Tibial nerve (tissue), 3 donors: ENCODE results near the gene PEAK3.

Experiments used
- EP300 ChIP-seq, 2 donors: sonication (generic); formaldehyde crosslinking; IDR thresholded peaks; one replicate each; pipeline ENCODE4 v1.6.1; 2017; ENCODE audit warnings: antibody characterized with exemption in 2 of 2, mild to moderate bottlenecking in 1 of 2
- POLR2A ChIP-seq, 2 donors: fragments of 450-650 bp; IDR thresholded peaks; one replicate each; pipeline ENCODE4 v1.6.1; 2017; ENCODE audit warnings: antibody characterized with exemption in 2 of 2, mild to moderate bottlenecking in 2 of 2, moderate library complexity in 2 of 2

DNA sequence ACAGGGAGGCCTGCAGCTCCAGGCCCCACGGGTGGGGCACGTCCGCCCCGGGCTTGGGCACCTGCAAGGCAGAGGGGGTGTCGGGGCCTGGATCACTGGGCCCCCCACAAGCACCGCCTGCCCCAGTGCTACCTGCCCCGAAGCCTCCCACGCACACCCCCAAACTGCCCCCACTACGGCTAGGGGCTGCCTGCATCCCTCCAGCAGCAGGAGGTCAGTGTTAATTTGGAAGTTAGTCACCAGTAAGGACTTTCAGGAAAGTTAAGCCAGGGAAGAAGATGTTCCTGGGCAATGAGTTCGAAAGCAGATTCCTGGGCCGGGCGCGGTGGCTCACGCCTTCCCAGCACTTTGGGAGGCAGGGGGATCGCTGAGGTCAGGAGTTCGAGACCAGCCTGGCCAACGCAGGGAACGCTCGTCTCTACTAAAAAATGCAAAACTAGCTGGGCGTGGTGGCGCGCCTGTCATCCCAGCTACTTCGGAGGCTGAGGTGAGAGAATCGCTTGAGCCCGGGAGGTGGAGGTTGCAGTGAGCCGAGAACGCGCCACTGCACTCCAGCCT is 5.5 kb downstream of the PEAK3 start:
- TF ChIP-seq EP300 (IDR thresholded peaks at IDR 0.05) (no peak), POLR2A (IDR thresholded peaks at IDR 0.05) (no peak)
